Liver (tissue), 9 donors: Measurements from ENCODE around the gene GPR183. TPM values are rescaled to one million over a fixed set of nuclear protein-coding genes. Genes with fewer than 3 reads are reported as not detected.

Experiments used
- DNase-seq: peaks from one replicate; pipeline ENCODE4 v3.0.0-alpha.2; 2017; ENCODE audit warnings: low spot score
- H3K27ac ChIP-seq, 2 donors: one replicate each; pipeline ENCODE4 v1.7.0; 2013; ENCODE audit warnings: inconsistent platforms in 2 of 2, low read length in 2 of 2, control low read depth in 1 of 2, low read depth in 1 of 2, mild to moderate bottlenecking in 1 of 2
- H3K27me3 ChIP-seq, 4 donors: one replicate each; pipeline versions ENCODE4 v1.6.1 to v1.7.0; 2013; ENCODE audit warnings: low read length in 3 of 4, inconsistent platforms in 1 of 4, mild to moderate bottlenecking in 1 of 4, moderate library complexity in 1 of 4; ENCODE audit not compliant: control insufficient read depth in 4 of 4, insufficient read depth in 4 of 4
- H3K36me3 ChIP-seq, 4 donors: one replicate each; pipeline versions ENCODE4 v1.6.1 to v1.7.0; 2013; ENCODE audit warnings: low read length in 3 of 4, mild to moderate bottlenecking in 3 of 4, low read depth in 1 of 4, moderate library complexity in 1 of 4; ENCODE audit not compliant: control insufficient read depth in 4 of 4, insufficient read depth in 3 of 4
- H3K4me1 ChIP-seq, 4 donors: one replicate each; pipeline versions ENCODE4 v1.6.1 to v1.7.0; 2013; ENCODE audit warnings: low read length in 3 of 4, mild to moderate bottlenecking in 3 of 4, moderate library complexity in 1 of 4; ENCODE audit not compliant: control insufficient read depth in 4 of 4, insufficient read depth in 4 of 4
- H3K4me3 ChIP-seq, 3 donors: one replicate each; pipeline versions ENCODE4 v1.6.1 to v1.7.0; 2013; ENCODE audit warnings: low read length in 3 of 3, control low read depth in 1 of 3, low read depth in 1 of 3, mild to moderate bottlenecking in 1 of 3
- H3K9ac ChIP-seq, 2 donors: one replicate each; pipeline ENCODE4 v1.7.0; 2013; ENCODE audit warnings: low read length in 2 of 2, mild to moderate bottlenecking in 2 of 2, moderate library complexity in 2 of 2, control low read depth in 1 of 2, low read depth in 1 of 2
- H3K9me3 ChIP-seq, 4 donors: one replicate each; pipeline versions ENCODE4 v1.6.1 to v1.7.0; 2013; ENCODE audit warnings: low read length in 3 of 4; ENCODE audit not compliant: control insufficient read depth in 4 of 4
- ATF3 ChIP-seq: IDR thresholded peaks from 2 replicates; pipeline ENCODE4 v1.6.1; 2016; ENCODE audit warnings: antibody characterized with exemption
- CTCF ChIP-seq: fragments of 150-350 bp; IDR thresholded peaks from 2 replicates; pipeline ENCODE4 v1.5.1; 2017; ENCODE audit warnings: improper control_type of control experiment, low read depth, low read length; ENCODE audit not compliant: missing input control
- EGR1 ChIP-seq, 2 donors: IDR thresholded peaks; 2 replicates each; pipeline ENCODE4 v1.6.1; 2016 to 2018; ENCODE audit warnings: antibody characterized with exemption in 2 of 2, low read depth in 2 of 2
- FOXA1 ChIP-seq: IDR thresholded peaks from 2 replicates; pipeline ENCODE4 v1.6.1; 2016; ENCODE audit warnings: antibody characterized with exemption
- FOXA2 ChIP-seq: IDR thresholded peaks from 2 replicates; pipeline ENCODE4 v1.6.1; 2016; ENCODE audit warnings: antibody characterized with exemption
- GABPA ChIP-seq, 2 donors: IDR thresholded peaks in 1 of 2; conservative IDR thresholded peaks in 1 of 2; 2 replicates each; pipeline ENCODE4 v1.6.1; 2016; ENCODE audit warnings: antibody characterized with exemption in 2 of 2, mild to moderate bottlenecking in 1 of 2, moderate library complexity in 1 of 2
- HNF4A ChIP-seq, 2 donors: conservative IDR thresholded peaks; 2 replicates each; pipeline ENCODE4 v1.6.1; 2016; ENCODE audit warnings: antibody characterized with exemption in 2 of 2, mild to moderate bottlenecking in 2 of 2
- HNF4G ChIP-seq: IDR thresholded peaks from 2 replicates; pipeline ENCODE4 v1.6.1; 2016; ENCODE audit warnings: antibody characterized with exemption
- JUND ChIP-seq, 2 donors: IDR thresholded peaks; 2 replicates each; pipeline ENCODE4 v1.6.1; 2016; ENCODE audit warnings: antibody characterized with exemption in 2 of 2
- MAX ChIP-seq: IDR thresholded peaks from 2 replicates; pipeline ENCODE4 v1.6.1; 2016; ENCODE audit warnings: antibody characterized with exemption
- NR2F2 ChIP-seq: IDR thresholded peaks from 2 replicates; pipeline ENCODE4 v1.6.1; 2016; ENCODE audit warnings: antibody characterized with exemption
- RAD21 ChIP-seq, 2 donors: IDR thresholded peaks; 2 replicates each; pipeline ENCODE4 v1.6.1; 2016; ENCODE audit warnings: antibody characterized with exemption in 2 of 2, mild to moderate bottlenecking in 2 of 2
- REST ChIP-seq: IDR thresholded peaks from 2 replicates; pipeline ENCODE4 v1.6.1; 2016; ENCODE audit warnings: antibody characterized with exemption, mild to moderate bottlenecking
- RXRA ChIP-seq, 2 donors: IDR thresholded peaks; 2 replicates each; pipeline ENCODE4 v1.6.1; 2017 to 2018; ENCODE audit warnings: antibody characterized with exemption in 2 of 2, mild to moderate bottlenecking in 1 of 2
- SP1 ChIP-seq: IDR thresholded peaks from 2 replicates; pipeline ENCODE4 v1.6.1; 2018; ENCODE audit warnings: antibody characterized with exemption, mild to moderate bottlenecking
- TAF1 ChIP-seq: conservative IDR thresholded peaks from 2 replicates; pipeline ENCODE4 v1.6.1; 2016; ENCODE audit warnings: antibody characterized with exemption, mild to moderate bottlenecking
- YY1 ChIP-seq: IDR thresholded peaks from 2 replicates; pipeline ENCODE4 v1.6.1; 2016; ENCODE audit warnings: antibody characterized with exemption, mild to moderate bottlenecking
- ZBTB33 ChIP-seq: IDR thresholded peaks from 2 replicates; pipeline ENCODE4 v1.6.1; 2016; ENCODE audit warnings: antibody characterized with exemption
- WGBS: extraction: QIAGEN DNeasy Blood & Tissue Kit; methylation state at CpG from one replicate; pipeline ENCODE4 v1.1.7; 2013; 5-methylcytosine and 5-hydroxymethylcytosine counted together
- polyA plus RNA-seq, 2 donors: library from polyadenylated mRNA; stranded (reverse) in 1 of 2; unstranded in 1 of 2; fragments of 200-250 nt in 1 of 2; fragments of >200 nt in 1 of 2; fragmentation: Nextera tagmentation in 1 of 2; extraction: Ambion mirVana in 1 of 2; gene quantifications; one replicate each; pipeline versions ENCODE4 v1.2.1 to v1.2.3, GENCODE V29; 2013 to 2015
- total RNA-seq, 2 donors: library from RNA; depleted of rRNA; stranded (reverse); fragments of >200 nt; gene quantifications; one replicate each; pipeline ENCODE4 v1.2.3, GENCODE V29; 2014
- donor health status: healthy.
- donor health status: healthy.
- donor health status: healthy.
- donor health status: healthy.
- donor health status: healthy.

GPR183 gene
- total and polyA plus RNA-seq, 4 donors = 0.89 to 4.3 (median 2.9) TPM

GRCh38 chr13:99258946-99259345 lies 48.3 kb downstream of the GPR183 start:
- WGBS = 76% methylated on average over 3 of the region's 3 CpGs
- DNase-seq = no peak
- Histone ChIP-seq H3K27me3 (no peaks in the 10 kb centered on the region), H3K9ac (no peak overlapping the region), H3K4me3 (no peak overlapping the region), H3K36me3 (peaks cover 0 to 8% (median 5%) of the 10 kb centered on the region in 4 donors), H3K4me1 (peaks cover 0 to 11% (median 8%) of the 10 kb centered on the region in 4 donors), H3K27ac (peak overlapping the region in 1 of 2 donors; percentile 22), H3K9me3 (no peaks in the 10 kb centered on the region)
- TF ChIP-seq ZBTB33 = no peak
- TF ChIP-seq REST = no peak
- no peak for TF ChIP-seq FOXA1
- no peak for TF ChIP-seq HNF4G

- no peak for DNase-seq
- Histone ChIP-seq H3K27me3 (no peaks in the 10 kb centered on the region), H3K4me3 (no peak within 1 kb of the TSS), H3K4me1 (peaks cover 0 to 11% (median 8%) of the 10 kb centered on the region in 4 donors), H3K27ac (peak within 1 kb of the TSS in 1 of 2 donors; percentile 22), H3K36me3 (peaks cover 0 to 8% (median 5%) of the 10 kb centered on the region in 4 donors), H3K9me3 (no peaks in the 10 kb centered on the region), H3K9ac (peak within 1 kb of the TSS in 1 of 2 donors; percentile 47)
- TF ChIP-seq ZBTB33 (no peak), EGR1 (IDR thresholded peaks at IDR 0.05; ENCODE audit: low read depth in 2 of 2) (no peak), GABPA (IDR thresholded peaks at IDR 0.05 in 1 of 2, conservative IDR thresholded peaks at IDR 0.05 in 1 of 2) (no peak), CTCF (no peak), TAF1 (no peak), NR2F2 (no peak), HNF4G (no peak), FOXA2 (no peak), FOXA1 (no peak), REST (no peak), MAX (no peak), RXRA (IDR thresholded peaks at IDR 0.05) (no peak), YY1 (no peak), HNF4A (conservative IDR thresholded peaks at IDR 0.05) (no peak), RAD21 (IDR thresholded peaks at IDR 0.05) (no peak), ATF3 (no peak), JUND (IDR thresholded peaks at IDR 0.05) (no peak), SP1 (no peak)
- 78% methylated on average over 4 of the region's 4 CpGs for WGBS
These were observed 48.9 kb downstream of the GPR183 start, which contains the start of gene GPR18 for GRCh38 chr13:99258210-99258860. Gene GPR18, minus strand, starts transcription at chr13:99258379. Its CDS starts 2,507 bp downstream, at chr13:99255872.
